Stimulated activated CD4-positive, alpha-beta T cell treated with anti-CD3 and anti-CD28 coated beads, Interleukin-4, amount 100 ng/mL, for 1 hour (primary cell): ENCODE measurements around the gene TMEM134.

Experiments
- DNase-seq: peaks from one replicate; pipeline ENCODE4 v3.0.0-alpha.2; 2020

The TMEM134 gene

GRCh38 chr11:67419325-67420049 is 49.6 kb downstream of the TMEM134 start:
- no peak for DNase-seq

GRCh38 chr11:67418476-67419281 is 50.4 kb downstream of the TMEM134 start:
- peak; percentile 37 for DNase-seq

GRCh38 chr11:67417425-67417824 is 51.6 kb downstream of the TMEM134 start:
- no peak for DNase-seq

- DNase-seq, result peak; percentile 65
These were observed 52.4 kb downstream of the TMEM134 start for GRCh38 chr11:67416416-67417335.

- DNase-seq, result peak; percentile 16
These were observed 53.3 kb downstream of the TMEM134 start, which contains the start of gene CARNS1 for GRCh38 chr11:67415501-67416304. TSS of gene CARNS1 (plus strand) at chr11:67415678. CDS start at chr11:67416200, 522 bp downstream.

- DNase-seq, result no peak
These were observed 55.7 kb downstream of the TMEM134 start for GRCh38 chr11:67413266-67413849.

- no peak for DNase-seq
These were observed 56.4 kb downstream of the TMEM134 start for GRCh38 chr11:67412495-67413179.

GRCh38 chr11:67411785-67412152 is 57.3 kb downstream of the TMEM134 start:
- no peak for DNase-seq
